LNCAP (cell line): ENCODE results near the gene PTBP2.

Experiments
- TF ChIP-seq, protein P1 (sequence below): fragments of 450-650 bp; IDR thresholded peaks from 2 replicates; pipeline ENCODE4 v1.5.1; 2017; ENCODE audit warnings: mild to moderate bottlenecking

PTBP2 gene

DNA sequence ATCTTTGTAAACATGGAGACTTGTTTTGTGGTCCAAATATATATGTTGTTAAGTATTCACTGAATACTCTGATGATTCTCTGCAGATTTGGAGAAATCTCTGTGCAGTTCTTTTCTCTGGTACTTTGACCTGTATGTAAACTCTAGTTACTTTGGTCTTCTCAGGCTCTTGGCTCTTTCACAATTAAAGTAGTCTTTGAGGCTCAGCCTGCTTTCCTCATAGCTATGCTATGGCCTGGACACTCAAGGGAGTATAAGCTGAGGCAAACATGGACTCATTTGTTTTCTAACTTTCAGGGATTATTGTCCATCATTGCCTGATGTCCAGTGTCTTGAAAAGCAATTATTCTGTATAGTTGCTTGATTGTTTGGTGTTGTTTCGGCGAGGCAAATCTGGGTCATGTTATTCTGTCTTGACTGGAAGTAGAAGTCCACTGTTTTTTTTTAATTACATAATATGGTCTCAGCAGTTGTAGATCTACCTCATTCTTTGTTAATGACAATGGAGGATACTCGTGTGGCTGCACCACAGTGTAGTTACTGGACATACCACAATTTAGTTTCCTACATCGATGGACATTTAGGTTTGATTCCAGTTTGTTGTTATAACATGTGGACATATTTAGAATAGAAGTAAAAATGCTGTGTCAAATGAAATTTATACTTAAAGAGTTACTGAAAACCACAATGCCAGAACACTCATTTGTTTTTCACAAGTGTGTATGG, 9.2 kb downstream of the PTBP2 start:
- TF ChIP-seq, protein P1, sequence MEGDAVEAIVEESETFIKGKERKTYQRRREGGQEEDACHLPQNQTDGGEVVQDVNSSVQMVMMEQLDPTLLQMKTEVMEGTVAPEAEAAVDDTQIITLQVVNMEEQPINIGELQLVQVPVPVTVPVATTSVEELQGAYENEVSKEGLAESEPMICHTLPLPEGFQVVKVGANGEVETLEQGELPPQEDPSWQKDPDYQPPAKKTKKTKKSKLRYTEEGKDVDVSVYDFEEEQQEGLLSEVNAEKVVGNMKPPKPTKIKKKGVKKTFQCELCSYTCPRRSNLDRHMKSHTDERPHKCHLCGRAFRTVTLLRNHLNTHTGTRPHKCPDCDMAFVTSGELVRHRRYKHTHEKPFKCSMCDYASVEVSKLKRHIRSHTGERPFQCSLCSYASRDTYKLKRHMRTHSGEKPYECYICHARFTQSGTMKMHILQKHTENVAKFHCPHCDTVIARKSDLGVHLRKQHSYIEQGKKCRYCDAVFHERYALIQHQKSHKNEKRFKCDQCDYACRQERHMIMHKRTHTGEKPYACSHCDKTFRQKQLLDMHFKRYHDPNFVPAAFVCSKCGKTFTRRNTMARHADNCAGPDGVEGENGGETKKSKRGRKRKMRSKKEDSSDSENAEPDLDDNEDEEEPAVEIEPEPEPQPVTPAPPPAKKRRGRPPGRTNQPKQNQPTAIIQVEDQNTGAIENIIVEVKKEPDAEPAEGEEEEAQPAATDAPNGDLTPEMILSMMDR = no peak

DNA sequence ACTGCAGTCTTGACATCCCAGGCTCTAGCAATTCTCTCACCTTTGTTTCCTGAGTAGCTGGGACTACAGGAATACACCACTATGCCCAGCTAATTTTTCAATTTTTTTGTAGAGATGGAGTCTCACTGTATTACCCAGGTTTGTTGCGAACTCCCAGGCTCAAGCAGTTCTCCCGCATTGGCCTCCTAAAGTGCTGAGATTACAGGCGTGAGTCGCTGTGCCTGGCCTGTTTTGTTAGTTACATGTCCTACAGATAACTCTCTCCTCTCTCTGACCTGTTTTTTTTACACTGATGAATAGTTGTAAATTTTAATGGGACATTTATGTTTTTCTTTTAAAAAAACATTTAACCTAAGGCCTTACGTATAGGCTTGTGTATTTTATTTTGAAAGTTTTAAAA, 19.8 kb downstream of the PTBP2 start:
- TF ChIP-seq, protein P1 = no peak

DNA sequence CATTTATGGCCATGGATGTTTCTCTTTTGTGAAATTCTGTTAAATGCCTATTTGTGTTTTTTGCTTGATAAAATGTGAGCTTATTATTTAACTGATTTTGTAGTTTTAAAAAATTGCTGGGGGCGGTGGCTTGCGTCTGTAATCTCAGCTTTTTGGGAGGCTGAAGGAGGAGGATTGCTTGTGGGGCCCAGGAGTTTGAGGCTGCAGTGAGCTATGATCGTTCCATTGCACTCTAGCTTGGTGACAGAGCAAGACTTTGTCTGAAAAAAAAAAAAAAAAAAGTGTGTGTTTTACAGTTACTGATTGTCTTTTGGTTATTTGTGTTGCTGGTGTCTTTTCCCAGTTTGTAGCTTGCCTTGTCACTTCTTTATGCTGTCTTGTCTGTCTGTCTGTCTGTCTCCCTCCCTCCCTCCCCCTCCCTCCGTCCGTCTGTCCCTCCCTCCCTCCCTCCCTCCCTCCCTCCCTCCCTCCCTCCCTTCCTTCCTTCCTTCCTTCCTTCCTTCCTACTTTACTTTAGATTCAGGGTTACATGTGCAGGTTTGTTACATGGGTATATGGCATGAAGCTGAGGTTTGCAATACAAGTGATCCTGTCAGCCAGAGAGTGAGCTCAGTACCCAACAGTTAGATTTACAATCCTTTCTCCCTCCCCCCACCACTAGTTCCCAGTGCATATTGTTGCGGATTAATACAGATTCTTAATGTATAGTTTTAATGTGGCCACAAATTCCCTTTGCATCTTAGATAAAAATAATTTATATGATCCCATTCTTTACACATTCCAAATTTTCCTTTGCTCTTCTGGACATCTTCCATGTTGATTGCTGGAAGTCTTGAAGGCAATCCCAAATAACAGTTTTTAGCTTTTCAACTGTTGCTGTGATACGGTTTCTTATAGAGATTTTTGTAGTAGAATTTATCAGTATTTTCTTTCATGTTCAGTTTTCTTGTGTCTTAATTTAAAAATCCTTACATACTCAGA, 25.1 kb downstream of the PTBP2 start:
- TF ChIP-seq, protein P1 = no peak

DNA sequence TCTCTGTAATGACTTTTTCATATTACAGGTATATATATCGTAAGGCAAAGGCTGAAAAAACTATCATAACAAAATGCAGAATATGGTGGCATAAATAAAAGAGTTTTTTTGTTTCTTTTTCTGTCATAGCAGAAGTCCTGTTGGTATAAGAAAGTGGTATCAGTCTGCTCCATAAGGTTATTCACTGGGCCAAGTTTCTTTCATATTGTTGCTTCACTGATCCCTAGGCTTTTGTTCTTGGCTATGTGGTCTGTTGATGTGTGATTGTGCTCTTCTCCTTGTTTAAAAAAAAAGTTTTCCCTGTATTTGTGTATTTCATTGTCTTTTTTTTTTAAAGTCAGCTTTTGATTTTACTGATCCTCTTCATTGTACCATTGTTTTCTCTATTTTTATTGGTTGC, 26.0 kb downstream of the PTBP2 start:
- TF ChIP-seq, protein P1 = no peak

DNA sequence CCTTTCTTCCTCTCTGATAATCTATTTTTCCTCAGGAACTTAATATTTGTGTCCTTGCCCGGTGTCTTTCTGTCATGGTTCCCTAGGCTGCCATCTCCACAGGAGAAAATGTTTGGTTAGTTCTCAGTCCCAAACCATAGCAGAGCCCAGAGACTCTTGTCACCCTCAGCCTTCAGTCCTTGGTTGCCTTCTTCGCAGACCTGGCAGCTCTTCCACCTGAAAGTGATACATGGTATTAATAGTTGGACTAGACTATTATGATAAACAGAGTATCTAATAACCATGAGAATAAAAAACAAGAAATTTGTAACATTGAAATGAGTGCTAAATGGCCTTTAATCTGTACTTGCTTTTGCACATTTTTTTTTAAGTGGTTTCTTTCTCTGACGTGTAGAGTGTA, 26.5 kb downstream of the PTBP2 start:
- TF ChIP-seq, protein P1 = no peak

DNA sequence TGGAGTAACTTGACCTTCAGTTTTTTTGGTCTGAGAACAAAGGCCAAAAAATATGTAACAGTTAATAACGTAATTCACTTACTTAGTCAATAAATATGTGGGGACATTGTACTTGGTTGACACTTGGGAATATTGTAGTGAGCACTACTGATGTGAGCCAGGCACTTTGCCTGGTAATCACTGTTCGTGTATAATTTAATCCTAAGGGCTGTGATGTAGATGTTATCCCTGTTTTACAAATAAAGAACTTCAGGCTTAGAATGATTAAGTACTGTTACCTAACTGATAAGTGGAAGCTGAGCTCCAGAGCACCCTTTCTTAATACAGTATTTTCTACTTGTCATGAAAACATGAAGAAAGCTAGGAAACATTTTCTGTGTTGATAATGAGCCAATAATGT, 28.0 kb downstream of the PTBP2 start:
- TF ChIP-seq, protein P1 = no peak

DNA sequence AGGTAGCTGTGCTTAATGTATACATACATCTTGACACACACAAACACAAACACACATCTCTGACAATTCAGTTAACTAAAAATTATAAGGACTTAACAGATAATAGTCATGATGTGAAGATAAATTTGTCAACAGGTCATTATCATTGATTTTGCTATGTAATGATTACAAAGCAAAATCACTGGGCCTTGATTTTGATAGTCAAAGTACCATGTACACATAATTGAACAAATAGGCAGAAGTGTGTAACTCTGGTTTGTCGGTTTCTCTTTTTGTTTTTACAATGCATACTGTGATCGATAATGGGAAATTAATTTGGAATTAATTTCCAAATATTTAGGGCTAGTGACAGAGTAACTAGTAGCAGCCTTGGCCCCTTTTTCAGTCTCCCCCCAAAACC, 30.8 kb downstream of the PTBP2 start:
- TF ChIP-seq, protein P1 = no peak
